Measurements from ENCODE around the gene KCNQ2. TPM values are rescaled to one million over a fixed set of nuclear protein-coding genes. Genes with fewer than 3 reads are reported as not detected.

The KCNQ2 gene
- total and polyA plus RNA-seq, 9 donors = not detected

- H3K27me3 ChIP-seq = no peaks in the 10 kb centered on the region
- intact Hi-C loops (cut with DNase I) = no loop called here
- TF ChIP-seq EP300 (IDR thresholded peaks at IDR 0.05) (no peak), POLR2A (IDR thresholded peaks at IDR 0.05) (no peak)
- TF ChIP-seq, protein P1, sequence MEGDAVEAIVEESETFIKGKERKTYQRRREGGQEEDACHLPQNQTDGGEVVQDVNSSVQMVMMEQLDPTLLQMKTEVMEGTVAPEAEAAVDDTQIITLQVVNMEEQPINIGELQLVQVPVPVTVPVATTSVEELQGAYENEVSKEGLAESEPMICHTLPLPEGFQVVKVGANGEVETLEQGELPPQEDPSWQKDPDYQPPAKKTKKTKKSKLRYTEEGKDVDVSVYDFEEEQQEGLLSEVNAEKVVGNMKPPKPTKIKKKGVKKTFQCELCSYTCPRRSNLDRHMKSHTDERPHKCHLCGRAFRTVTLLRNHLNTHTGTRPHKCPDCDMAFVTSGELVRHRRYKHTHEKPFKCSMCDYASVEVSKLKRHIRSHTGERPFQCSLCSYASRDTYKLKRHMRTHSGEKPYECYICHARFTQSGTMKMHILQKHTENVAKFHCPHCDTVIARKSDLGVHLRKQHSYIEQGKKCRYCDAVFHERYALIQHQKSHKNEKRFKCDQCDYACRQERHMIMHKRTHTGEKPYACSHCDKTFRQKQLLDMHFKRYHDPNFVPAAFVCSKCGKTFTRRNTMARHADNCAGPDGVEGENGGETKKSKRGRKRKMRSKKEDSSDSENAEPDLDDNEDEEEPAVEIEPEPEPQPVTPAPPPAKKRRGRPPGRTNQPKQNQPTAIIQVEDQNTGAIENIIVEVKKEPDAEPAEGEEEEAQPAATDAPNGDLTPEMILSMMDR (IDR thresholded peaks at IDR 0.05) = no peak
Observed at GRCh38 chr20:63505723-63506122, 33.3 kb upstream of the KCNQ2 start.

GRCh38 chr20:63505281-63505680, 32.8 kb upstream of the KCNQ2 start:
- DNase-seq = no peak
- Histone ChIP-seq H3K36me3 (no peaks in the 10 kb centered on the region), H3K27me3 (no peaks in the 10 kb centered on the region), H3K4me3 (no peak overlapping the region), H3K4me1 (ENCODE audit: insufficient read depth) (no peaks in the 10 kb centered on the region), H3K27ac (no peak overlapping the region), H3K9me3 (peaks cover 0 to 26% of the 10 kb centered on the region in 2 donors)
- TF ChIP-seq, protein P1 (IDR thresholded peaks at IDR 0.05) = no peak
- TF ChIP-seq EP300 (IDR thresholded peaks at IDR 0.05) (no peak), POLR2A (IDR thresholded peaks at IDR 0.05) (no peak)
- whole genome bisulfite sequencing, 3 donors = 78 to 90% (median 88%) methylated on average over 8 of the region's 8 CpGs
- intact Hi-C loops (cut with DNase I) = no loop called here

More at GRCh38 chr20:63505723-63506122, 33.3 kb upstream of the KCNQ2 start:
- WGBS, 3 donors = 59 to 72% (median 63%) methylated on average over 12 of the region's 12 CpGs
- Histone ChIP-seq H3K27ac (no peak overlapping the region), H3K4me3 (no peak overlapping the region), H3K36me3 (no peaks in the 10 kb centered on the region), H3K4me1 (ENCODE audit: insufficient read depth) (no peaks in the 10 kb centered on the region), H3K9me3 (peaks cover 0 to 26% of the 10 kb centered on the region in 2 donors)
- no peak for DNase-seq

- Histone ChIP-seq H3K36me3 (no peaks in the 10 kb centered on the region), H3K4me3 (no peak overlapping the region), H3K9me3 (peaks cover 0 to 26% of the 10 kb centered on the region in 2 donors), H3K4me1 (ENCODE audit: insufficient read depth) (no peaks in the 10 kb centered on the region), H3K27me3 (no peaks in the 10 kb centered on the region), H3K27ac (no peak overlapping the region)
- WGBS, 3 donors = 85 to 91% (median 85%) methylated on average over 9 of the region's 9 CpGs
- no peak for DNase-seq
- no peak for TF ChIP-seq EP300 (IDR thresholded peaks at IDR 0.05)
- TF ChIP-seq POLR2A (IDR thresholded peaks at IDR 0.05) = no peak
- TF ChIP-seq, protein P1 (IDR thresholded peaks at IDR 0.05) = no peak
- intact Hi-C loops (cut with DNase I) = no loop called here
Observed at GRCh38 chr20:63504642-63505041, 32.2 kb upstream of the KCNQ2 start.

DNA sequence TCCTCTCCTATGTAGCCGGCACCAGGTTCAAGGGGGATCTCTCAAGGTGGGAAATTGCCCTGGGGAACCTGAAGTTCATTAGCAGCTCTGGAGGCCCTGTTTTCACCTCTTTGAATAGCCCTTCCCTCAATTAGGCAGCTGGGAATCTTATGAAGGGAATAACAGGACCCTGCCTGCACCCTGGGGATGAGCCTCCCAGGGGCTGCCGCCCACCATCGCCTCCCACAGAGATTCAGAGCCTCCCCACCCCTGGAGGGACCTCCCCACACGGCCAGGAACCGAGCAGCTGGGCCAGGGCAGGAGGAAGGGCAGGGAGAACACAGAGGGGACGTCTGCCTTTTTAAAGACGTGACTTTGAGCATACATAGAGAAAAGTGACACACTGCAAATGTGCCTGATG, 31.1 kb upstream of the KCNQ2 start:
- 11 to 21% (median 19%) methylated on average over 7 of the region's 7 CpGs for WGBS, 3 donors
- H3K4me3 ChIP-seq = no peak overlapping the region
- TF ChIP-seq POLR2A (IDR thresholded peaks at IDR 0.05) (no peak), EP300 (IDR thresholded peaks at IDR 0.05) (no peak)
- TF ChIP-seq, protein P1 (IDR thresholded peaks at IDR 0.05) = no peak
- H3K36me3 ChIP-seq = no peaks in the 10 kb centered on the region
- peaks cover 2% of the 10 kb centered on the region for H3K4me1 ChIP-seq (ENCODE audit: insufficient read depth)
- H3K27ac ChIP-seq = no peak overlapping the region
- peaks cover 0 to 26% of the 10 kb centered on the region in 2 donors for H3K9me3 ChIP-seq
- no peaks in the 10 kb centered on the region for H3K27me3 ChIP-seq
- intact Hi-C loops (cut with DNase I) = no loop called here
- no peak for DNase-seq

Data from ovary (tissue), 9 donors.